ENCODE data around the gene CHST5.

The CHST5 gene

GRCh38 chr16:75575958-75576357, 40.0 kb upstream of the CHST5 start:
- TF ChIP-seq, protein P1, sequence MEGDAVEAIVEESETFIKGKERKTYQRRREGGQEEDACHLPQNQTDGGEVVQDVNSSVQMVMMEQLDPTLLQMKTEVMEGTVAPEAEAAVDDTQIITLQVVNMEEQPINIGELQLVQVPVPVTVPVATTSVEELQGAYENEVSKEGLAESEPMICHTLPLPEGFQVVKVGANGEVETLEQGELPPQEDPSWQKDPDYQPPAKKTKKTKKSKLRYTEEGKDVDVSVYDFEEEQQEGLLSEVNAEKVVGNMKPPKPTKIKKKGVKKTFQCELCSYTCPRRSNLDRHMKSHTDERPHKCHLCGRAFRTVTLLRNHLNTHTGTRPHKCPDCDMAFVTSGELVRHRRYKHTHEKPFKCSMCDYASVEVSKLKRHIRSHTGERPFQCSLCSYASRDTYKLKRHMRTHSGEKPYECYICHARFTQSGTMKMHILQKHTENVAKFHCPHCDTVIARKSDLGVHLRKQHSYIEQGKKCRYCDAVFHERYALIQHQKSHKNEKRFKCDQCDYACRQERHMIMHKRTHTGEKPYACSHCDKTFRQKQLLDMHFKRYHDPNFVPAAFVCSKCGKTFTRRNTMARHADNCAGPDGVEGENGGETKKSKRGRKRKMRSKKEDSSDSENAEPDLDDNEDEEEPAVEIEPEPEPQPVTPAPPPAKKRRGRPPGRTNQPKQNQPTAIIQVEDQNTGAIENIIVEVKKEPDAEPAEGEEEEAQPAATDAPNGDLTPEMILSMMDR (IDR thresholded peaks at IDR 0.05; ENCODE audit: extremely low read depth, insufficient read depth, missing control alignments) = no peak
- DNase-seq (ENCODE audit: low spot score) = no peak
- in situ Hi-C loops (cut with MboI; ENCODE audit: low pct_unique_long_range_greater_than_20kb, low sequenced_read_pairs, unreplicated experiment) = no loop called here

- TF ChIP-seq, protein P1 (IDR thresholded peaks at IDR 0.05; ENCODE audit: extremely low read depth, insufficient read depth, missing control alignments) = no peak
- DNase-seq (ENCODE audit: low spot score) = no peak
- in situ Hi-C loops (cut with MboI; ENCODE audit: low pct_unique_long_range_greater_than_20kb, low sequenced_read_pairs, unreplicated experiment) = no loop called here
These were observed 38.0 kb upstream of the CHST5 start for GRCh38 chr16:75573955-75574354.

DNA sequence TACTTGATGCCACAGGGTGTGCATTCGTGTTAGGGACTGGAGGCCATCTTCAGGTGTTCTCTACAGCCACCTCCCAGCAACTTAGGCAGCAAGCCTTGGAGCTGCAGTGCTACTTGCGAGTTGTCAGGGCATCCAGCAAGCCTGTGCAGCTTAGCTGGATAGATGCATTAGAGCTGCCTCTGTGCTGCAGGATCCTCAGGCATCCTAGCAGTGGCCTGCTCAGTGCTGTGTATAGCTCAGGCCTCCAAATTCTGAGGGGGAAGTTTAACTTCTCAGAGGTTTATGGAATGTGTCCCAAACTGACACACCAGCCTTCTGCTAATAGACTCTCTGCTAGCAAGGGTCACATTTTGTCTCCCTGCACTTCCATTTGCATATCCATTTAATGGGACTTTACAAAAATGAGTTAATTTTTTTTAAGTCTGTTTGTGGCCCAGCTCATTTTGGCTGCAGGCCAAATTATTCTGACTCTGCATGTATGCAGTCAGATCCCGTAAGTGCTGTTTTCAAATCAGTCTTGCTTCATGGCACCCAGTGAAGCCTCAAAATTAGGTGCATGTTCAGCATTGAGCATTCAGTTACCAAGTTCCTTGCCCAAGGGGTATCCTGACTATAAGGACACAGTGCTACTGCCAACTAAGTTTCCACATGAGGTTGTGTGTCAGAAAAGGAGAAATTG, 37.1 kb upstream of the CHST5 start:
- in situ Hi-C loops (cut with MboI; ENCODE audit: low pct_unique_long_range_greater_than_20kb, low sequenced_read_pairs, unreplicated experiment) = no loop called here
- no peak for DNase-seq (ENCODE audit: low spot score)
- TF ChIP-seq, protein P1 (IDR thresholded peaks at IDR 0.05; ENCODE audit: extremely low read depth, insufficient read depth, missing control alignments) = no peak

- TF ChIP-seq, protein P1 (IDR thresholded peaks at IDR 0.05; ENCODE audit: extremely low read depth, insufficient read depth, missing control alignments) = no peak
- no peak for DNase-seq (ENCODE audit: low spot score)
- in situ Hi-C loops (cut with MboI; ENCODE audit: low pct_unique_long_range_greater_than_20kb, low sequenced_read_pairs, unreplicated experiment) = no loop called here
These were observed 34.6 kb upstream of the CHST5 start for GRCh38 chr16:75570396-75571065.

DNA sequence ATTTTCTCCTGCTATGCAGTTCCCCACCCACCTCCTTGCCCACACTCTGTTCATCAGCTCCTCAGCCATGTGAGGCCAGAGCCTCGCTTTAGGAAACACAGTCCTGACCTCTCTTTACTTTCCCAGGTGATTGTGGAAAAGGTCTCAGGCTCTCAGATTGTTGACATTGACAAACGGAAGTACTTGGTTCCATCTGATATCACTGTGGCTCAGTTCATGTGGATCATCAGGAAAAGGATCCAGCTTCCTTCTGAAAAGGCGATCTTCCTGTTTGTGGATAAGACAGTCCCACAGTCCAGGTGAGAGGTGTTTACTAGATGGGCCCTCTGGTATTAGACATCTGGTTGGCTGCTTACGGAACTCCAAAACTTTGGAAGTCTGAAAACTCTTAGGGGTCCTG, 32.0 kb upstream of the CHST5 start:
- DNase-seq (ENCODE audit: low spot score) = no peak
- TF ChIP-seq, protein P1 (IDR thresholded peaks at IDR 0.05; ENCODE audit: extremely low read depth, insufficient read depth, missing control alignments) = no peak
- in situ Hi-C loops (cut with MboI; ENCODE audit: low pct_unique_long_range_greater_than_20kb, low sequenced_read_pairs, unreplicated experiment) = no loop called here

DNA sequence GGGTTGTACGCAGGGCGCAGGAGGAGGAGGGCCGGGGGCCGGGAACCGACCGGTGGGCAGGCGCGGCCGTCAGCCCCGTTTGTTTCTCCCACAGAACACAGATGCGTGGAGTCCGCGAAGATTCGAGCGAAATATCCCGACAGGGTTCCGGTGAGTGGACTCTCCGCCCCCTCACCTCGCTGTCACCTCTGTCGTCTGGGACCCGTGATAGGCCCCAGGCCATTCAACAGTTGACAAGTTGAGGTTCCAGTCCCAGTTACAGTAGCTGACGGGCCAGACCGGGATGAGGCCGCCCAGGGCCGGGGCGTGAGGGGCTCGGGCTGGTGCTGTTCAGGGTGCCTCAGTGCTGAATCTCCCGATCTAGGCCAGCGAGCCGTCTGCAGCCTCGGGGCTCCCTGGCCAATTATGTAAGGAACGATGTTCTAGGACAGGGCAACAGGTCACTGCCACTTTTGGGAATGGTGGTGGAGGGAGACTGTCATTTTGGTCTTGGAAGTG, 30.9 kb upstream of the CHST5 start:
- TF ChIP-seq, protein P1 (IDR thresholded peaks at IDR 0.05; ENCODE audit: extremely low read depth, insufficient read depth, missing control alignments) = no peak
- in situ Hi-C loops (cut with MboI; ENCODE audit: low pct_unique_long_range_greater_than_20kb, low sequenced_read_pairs, unreplicated experiment) = no loop called here

More for the DNA sequence above, 30.9 kb upstream of the CHST5 start:
- no peak for DNase-seq (ENCODE audit: low spot score)

Measured in GM13977 (cell line).